Measurements from ENCODE around the gene DSCAM.

DNA sequence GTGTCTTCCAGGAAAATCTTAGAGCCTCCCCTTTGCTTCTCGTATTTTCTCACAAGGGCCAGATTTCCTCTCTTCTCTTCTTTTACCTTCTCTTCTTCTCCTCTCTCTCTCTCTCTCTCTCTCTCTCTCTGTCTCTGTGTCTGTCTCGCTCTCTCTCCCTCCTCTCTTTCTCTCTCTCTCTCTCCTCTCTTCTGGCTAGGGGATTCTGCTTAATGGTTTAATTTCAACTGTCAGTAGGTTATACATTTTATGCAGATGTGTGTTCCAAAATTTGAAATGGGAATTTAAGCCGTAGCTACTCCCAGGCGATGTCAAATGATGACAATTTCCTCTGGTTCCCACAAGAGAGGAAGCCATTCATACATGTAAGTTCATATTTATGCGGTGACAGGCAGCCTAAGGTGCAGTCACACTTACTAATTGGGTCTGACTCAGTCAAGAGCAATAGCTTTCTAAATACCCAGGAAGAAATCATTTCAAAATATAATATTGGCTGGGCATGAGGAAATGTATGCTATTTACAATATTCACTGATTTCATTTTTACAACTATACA is 1.4 kb downstream of the DSCAM start:
- TF ChIP-seq POLR2A (IDR thresholded peaks at IDR 0.05): no peak
- TF ChIP-seq, protein P1, sequence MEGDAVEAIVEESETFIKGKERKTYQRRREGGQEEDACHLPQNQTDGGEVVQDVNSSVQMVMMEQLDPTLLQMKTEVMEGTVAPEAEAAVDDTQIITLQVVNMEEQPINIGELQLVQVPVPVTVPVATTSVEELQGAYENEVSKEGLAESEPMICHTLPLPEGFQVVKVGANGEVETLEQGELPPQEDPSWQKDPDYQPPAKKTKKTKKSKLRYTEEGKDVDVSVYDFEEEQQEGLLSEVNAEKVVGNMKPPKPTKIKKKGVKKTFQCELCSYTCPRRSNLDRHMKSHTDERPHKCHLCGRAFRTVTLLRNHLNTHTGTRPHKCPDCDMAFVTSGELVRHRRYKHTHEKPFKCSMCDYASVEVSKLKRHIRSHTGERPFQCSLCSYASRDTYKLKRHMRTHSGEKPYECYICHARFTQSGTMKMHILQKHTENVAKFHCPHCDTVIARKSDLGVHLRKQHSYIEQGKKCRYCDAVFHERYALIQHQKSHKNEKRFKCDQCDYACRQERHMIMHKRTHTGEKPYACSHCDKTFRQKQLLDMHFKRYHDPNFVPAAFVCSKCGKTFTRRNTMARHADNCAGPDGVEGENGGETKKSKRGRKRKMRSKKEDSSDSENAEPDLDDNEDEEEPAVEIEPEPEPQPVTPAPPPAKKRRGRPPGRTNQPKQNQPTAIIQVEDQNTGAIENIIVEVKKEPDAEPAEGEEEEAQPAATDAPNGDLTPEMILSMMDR (IDR thresholded peaks at IDR 0.05): no peak
